ENCODE data around the gene FEM1A.
"Not testable (repeated sequence)": the region's sequence is repeated elsewhere in the genome, so short reads cannot be mapped to it uniquely, and the experiment has no call there.

FEM1A gene

DNA sequence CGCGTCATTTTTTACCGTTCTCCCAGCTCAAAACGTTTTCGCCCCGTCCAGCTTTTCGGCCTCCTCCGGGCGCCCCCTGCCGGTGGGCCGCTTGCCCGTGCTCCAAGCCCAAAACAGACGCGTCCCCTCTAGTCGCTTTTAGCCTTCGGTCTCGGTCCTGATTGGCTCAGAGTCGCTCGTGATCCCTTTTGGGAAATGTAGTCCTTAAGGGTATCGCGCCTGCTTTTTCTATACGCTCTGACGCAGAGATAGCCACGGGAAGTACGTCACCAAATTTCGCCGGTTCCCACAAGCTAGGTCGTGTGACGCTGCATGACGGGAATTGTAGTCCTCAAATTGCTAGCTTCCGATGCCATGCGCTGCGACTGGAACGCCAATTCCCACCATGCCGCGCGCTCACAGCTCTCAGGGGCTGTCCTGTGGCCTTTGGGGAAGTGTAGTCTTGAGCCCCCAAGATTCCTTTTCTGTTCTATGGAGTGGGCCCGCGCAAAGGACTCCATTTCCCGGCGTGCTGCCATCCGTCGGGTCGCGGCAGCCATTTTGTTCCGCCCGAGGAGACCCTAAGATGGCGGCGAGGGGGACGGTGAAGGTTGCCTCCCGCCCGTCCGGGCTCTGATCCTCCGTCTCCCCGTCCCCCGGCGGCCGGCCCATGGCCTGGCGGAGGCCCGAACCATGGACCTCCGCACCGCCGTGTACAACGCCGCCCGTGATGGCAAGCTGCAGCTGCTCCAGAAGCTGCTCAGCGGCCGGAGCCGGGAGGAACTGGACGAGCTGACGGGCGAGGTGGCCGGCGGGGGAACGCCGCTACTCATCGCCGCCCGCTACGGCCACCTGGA, at the start of gene FEM1A:
TSS of gene FEM1A (plus strand) at position 552 of the 836 bp plus-strand sequence. CDS start at position 673, 121 bp downstream.
- no peaks in the 10 kb centered on the region for H4K20me1 ChIP-seq (ENCODE audit: insufficient read depth, low read length)
- H3K9me3 ChIP-seq (ENCODE audit: insufficient read depth, low read length) = no peaks in the 10 kb centered on the region
- H3K4me1 ChIP-seq (ENCODE audit: low read length) = peaks cover 7% of the 10 kb centered on the region
- no peaks in the 10 kb centered on the region for H3K27me3 ChIP-seq (ENCODE audit: low read depth, low read length)
- H3K27ac ChIP-seq (ENCODE audit: low read length) = peak within 1 kb of the TSS; percentile 61
- H3K4me2 ChIP-seq (ENCODE audit: low read length) = peak within 1 kb of the TSS; percentile 84
- H3K9ac ChIP-seq (ENCODE audit: low read length) = peak within 1 kb of the TSS; percentile 85
- peak within 1 kb of the TSS; percentile 58; the same call in 1 of the 2 replicates for H2AFZ ChIP-seq (ENCODE audit: low read depth, low read length)
- TF ChIP-seq, protein P1, sequence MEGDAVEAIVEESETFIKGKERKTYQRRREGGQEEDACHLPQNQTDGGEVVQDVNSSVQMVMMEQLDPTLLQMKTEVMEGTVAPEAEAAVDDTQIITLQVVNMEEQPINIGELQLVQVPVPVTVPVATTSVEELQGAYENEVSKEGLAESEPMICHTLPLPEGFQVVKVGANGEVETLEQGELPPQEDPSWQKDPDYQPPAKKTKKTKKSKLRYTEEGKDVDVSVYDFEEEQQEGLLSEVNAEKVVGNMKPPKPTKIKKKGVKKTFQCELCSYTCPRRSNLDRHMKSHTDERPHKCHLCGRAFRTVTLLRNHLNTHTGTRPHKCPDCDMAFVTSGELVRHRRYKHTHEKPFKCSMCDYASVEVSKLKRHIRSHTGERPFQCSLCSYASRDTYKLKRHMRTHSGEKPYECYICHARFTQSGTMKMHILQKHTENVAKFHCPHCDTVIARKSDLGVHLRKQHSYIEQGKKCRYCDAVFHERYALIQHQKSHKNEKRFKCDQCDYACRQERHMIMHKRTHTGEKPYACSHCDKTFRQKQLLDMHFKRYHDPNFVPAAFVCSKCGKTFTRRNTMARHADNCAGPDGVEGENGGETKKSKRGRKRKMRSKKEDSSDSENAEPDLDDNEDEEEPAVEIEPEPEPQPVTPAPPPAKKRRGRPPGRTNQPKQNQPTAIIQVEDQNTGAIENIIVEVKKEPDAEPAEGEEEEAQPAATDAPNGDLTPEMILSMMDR (IDR thresholded peaks at IDR 0.05; ENCODE audit: low read depth, low read length) = peak; percentile 98
- TF ChIP-seq EZH2phosphoT487 (IDR thresholded peaks at IDR 0.05; ENCODE audit: low read depth) = no peak
- peak within 1 kb of the TSS; percentile 90 for H3K4me3 ChIP-seq (ENCODE audit: low read length)
- H3K36me3 ChIP-seq (replicated peaks; ENCODE audit: low read depth, low read length) = peaks cover 22% of the 10 kb centered on the region
- H3K79me2 ChIP-seq (ENCODE audit: low read length) = peaks cover 47% of the 10 kb centered on the region

GRCh38 chr19:4742723-4743646, 48.5 kb upstream of the FEM1A start:
- no peak for TF ChIP-seq EZH2phosphoT487 (IDR thresholded peaks at IDR 0.05; ENCODE audit: low read depth)
- TF ChIP-seq, protein P1 (IDR thresholded peaks at IDR 0.05; ENCODE audit: low read depth, low read length) = no peak
- Histone ChIP-seq H3K36me3 (replicated peaks; ENCODE audit: low read depth, low read length) (no peaks in the 10 kb centered on the region), H3K79me2 (ENCODE audit: low read length) (no peaks in the 10 kb centered on the region), H3K27me3 (ENCODE audit: low read depth, low read length) (peaks cover 14% of the 10 kb centered on the region), H4K20me1 (ENCODE audit: insufficient read depth, low read length) (no peaks in the 10 kb centered on the region), H3K27ac (ENCODE audit: low read length) (no peak overlapping the region), H3K4me2 (ENCODE audit: low read length) (no peak overlapping the region), H2AFZ (ENCODE audit: low read depth, low read length) (no peak overlapping the region), H3K4me3 (ENCODE audit: low read length) (no peak overlapping the region), H3K9me3 (ENCODE audit: insufficient read depth, low read length) (no peaks in the 10 kb centered on the region), H3K4me1 (ENCODE audit: low read length) (peaks cover 6% of the 10 kb centered on the region; the same call in 1 of the 2 replicates), H3K9ac (ENCODE audit: low read length) (no peak overlapping the region)

DNA sequence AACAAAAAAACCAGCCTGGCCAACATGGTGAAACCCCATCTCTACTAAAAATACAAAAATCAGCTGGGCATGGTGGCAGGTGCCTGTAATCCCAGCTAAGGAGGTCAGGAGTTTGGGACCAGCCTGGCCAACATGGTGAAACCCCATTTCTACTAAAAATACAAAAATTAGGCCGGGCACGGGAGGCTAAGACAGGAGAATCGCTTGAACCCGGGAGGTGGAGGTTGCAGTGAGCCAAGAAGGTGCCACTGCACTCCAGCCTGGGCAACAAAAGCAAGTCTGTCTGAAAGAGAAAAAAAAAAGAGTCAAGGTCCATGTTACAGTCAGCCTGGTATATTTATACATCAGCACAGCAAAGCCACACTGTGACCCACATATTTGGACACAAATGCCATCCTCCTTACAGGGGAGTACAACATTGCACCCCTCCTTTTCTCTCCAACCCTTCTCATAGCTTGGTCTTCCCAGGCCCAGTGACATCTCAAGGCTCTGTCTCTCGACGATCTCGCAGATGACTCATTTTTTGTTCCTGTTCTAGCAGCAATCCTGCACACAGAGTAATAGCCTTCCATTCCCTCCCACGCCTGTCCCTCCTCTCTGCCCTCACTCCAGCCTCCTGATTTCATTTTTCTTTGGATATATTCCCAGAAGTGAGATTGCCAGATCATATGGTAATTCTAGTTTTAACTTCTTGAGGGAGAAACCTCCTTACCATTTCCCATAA, 46.9 kb upstream of the FEM1A start:
- H3K36me3 ChIP-seq (replicated peaks; ENCODE audit: low read depth, low read length) = no peaks in the 10 kb centered on the region
- TF ChIP-seq, protein P1 (IDR thresholded peaks at IDR 0.05; ENCODE audit: low read depth, low read length) = no peak
- TF ChIP-seq EZH2phosphoT487 (IDR thresholded peaks at IDR 0.05; ENCODE audit: low read depth) = no peak
- no peaks in the 10 kb centered on the region for H3K79me2 ChIP-seq (ENCODE audit: low read length)
- no peak overlapping the region for H3K27ac ChIP-seq (ENCODE audit: low read length)
- no peaks in the 10 kb centered on the region for H3K9me3 ChIP-seq (ENCODE audit: insufficient read depth, low read length)
- no peak overlapping the region for H3K9ac ChIP-seq (ENCODE audit: low read length)
- no peak overlapping the region for H3K4me3 ChIP-seq (ENCODE audit: low read length)
- peaks cover 9% of the 10 kb centered on the region; the same call in 1 of the 2 replicates for H3K27me3 ChIP-seq (ENCODE audit: low read depth, low read length)
- no peak overlapping the region for H2AFZ ChIP-seq (ENCODE audit: low read depth, low read length)
- H3K4me2 ChIP-seq (ENCODE audit: low read length) = no peak overlapping the region
- H4K20me1 ChIP-seq (ENCODE audit: insufficient read depth, low read length) = no peaks in the 10 kb centered on the region
- H3K4me1 ChIP-seq (ENCODE audit: low read length) = no peaks in the 10 kb centered on the region

GRCh38 chr19:4745175-4745574, 46.4 kb upstream of the FEM1A start:
- H3K27ac ChIP-seq (ENCODE audit: low read length); H2AFZ ChIP-seq (ENCODE audit: low read depth, low read length); H4K20me1 ChIP-seq (ENCODE audit: insufficient read depth, low read length); H3K36me3 ChIP-seq (replicated peaks; ENCODE audit: low read depth, low read length); H3K9ac ChIP-seq (ENCODE audit: low read length); H3K27me3 ChIP-seq (ENCODE audit: low read depth, low read length); H3K4me3 ChIP-seq (ENCODE audit: low read length); H3K4me2 ChIP-seq (ENCODE audit: low read length); H3K79me2 ChIP-seq (ENCODE audit: low read length); H3K9me3 ChIP-seq (ENCODE audit: insufficient read depth, low read length); H3K4me1 ChIP-seq (ENCODE audit: low read length): not testable (repeated sequence)

All from OCI-LY3 (cell line).